ENCODE measurements around the gene RSPRY1.

- TF ChIP-seq CTCF (IDR thresholded peaks at IDR 0.05) (no peak), POLR2A (IDR thresholded peaks at IDR 0.05) (no peak)
Measured at GRCh38 chr16:57213462-57213861, 27.3 kb downstream of the RSPRY1 start.

Measured in uterus (tissue), 2 donors.